Measurements from ENCODE around the gene PGM2L1. TPM values are rescaled to one million over a fixed set of nuclear protein-coding genes. Genes with fewer than 3 reads are reported as not detected.

The PGM2L1 gene
- polyA plus RNA-seq, 1 experiment = 0.97 TPM

DNA sequence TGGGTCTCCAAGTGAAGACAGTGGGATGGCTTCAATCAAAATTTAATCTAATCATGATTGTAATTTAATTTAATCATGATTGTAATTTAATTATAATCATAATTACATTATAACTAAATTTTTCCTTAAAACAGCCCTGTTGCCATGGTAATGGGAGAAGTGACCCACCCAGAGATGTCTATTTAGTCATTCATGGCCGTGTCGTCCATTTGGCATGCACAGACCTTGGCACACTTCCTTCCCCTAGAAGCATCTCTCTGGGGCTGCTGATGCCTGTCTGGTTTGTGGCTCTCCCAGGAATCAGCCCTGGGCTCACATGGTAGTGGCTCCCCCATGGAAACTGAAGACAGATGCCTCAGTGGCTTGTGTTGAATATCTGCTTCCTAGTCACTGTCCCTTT is 113.8 kb downstream of the PGM2L1 start:
- Histone ChIP-seq H3K4me3 (ENCODE audit: low read depth, low read length) (no peak overlapping the region), H3K27me3 (ENCODE audit: control insufficient read depth, insufficient read depth, low read length) (no peaks in the 10 kb centered on the region), H3K36me3 (ENCODE audit: control insufficient read depth, insufficient read depth, low read length) (no peaks in the 10 kb centered on the region)
- no peak for DNase-seq (ENCODE audit: low read depth)
- POLR2A ChIA-PET = no interaction called here
- TF ChIP-seq, protein P1, sequence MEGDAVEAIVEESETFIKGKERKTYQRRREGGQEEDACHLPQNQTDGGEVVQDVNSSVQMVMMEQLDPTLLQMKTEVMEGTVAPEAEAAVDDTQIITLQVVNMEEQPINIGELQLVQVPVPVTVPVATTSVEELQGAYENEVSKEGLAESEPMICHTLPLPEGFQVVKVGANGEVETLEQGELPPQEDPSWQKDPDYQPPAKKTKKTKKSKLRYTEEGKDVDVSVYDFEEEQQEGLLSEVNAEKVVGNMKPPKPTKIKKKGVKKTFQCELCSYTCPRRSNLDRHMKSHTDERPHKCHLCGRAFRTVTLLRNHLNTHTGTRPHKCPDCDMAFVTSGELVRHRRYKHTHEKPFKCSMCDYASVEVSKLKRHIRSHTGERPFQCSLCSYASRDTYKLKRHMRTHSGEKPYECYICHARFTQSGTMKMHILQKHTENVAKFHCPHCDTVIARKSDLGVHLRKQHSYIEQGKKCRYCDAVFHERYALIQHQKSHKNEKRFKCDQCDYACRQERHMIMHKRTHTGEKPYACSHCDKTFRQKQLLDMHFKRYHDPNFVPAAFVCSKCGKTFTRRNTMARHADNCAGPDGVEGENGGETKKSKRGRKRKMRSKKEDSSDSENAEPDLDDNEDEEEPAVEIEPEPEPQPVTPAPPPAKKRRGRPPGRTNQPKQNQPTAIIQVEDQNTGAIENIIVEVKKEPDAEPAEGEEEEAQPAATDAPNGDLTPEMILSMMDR (IDR thresholded peaks at IDR 0.05; ENCODE audit: insufficient read depth, low read depth, low read length) = no peak
- CTCF ChIA-PET = interaction anchor here (2.1 kb wide), 1 partner anchor 15 kb away, joined by 5 read pairs; no protein-coding TSS in a partner anchor

DNA sequence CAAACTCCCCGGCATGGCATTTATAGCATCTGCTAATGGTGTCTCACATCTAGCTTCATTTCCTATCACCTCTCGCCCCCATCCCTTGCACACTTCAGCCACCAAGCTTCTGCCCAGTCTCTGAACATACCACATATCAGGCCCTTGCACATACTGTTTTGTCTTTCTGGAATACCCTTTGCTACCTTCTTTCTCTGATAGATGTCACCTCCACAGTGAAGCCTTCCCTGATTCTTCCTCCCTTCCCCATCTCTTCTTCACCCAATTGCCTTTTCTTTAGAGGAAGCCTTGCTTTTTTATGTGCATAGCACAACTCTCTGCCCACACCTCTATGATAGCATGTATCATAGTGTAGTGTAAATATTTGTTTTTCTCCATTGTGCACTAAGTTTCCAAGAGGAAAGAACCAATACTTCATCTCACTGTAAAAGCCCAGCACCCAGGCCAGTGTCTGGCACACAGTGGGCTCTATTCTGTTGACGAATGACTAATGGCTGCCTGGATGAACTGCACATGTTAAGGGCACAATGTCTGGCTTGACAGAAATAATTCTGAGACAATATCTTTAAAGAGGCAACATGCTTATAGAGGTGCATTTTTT is 114.6 kb downstream of the PGM2L1 start:
- DNase-seq (ENCODE audit: low read depth) = no peak
- Histone ChIP-seq H3K4me3 (ENCODE audit: low read depth, low read length) (no peak overlapping the region), H3K27me3 (ENCODE audit: control insufficient read depth, insufficient read depth, low read length) (no peaks in the 10 kb centered on the region), H3K36me3 (ENCODE audit: control insufficient read depth, insufficient read depth, low read length) (no peaks in the 10 kb centered on the region)
- POLR2A ChIA-PET = no interaction called here
- CTCF ChIA-PET = interaction anchor here (2.1 kb wide), 1 partner anchor 14 kb away, joined by 5 read pairs; no protein-coding TSS in a partner anchor
- TF ChIP-seq, protein P1 (IDR thresholded peaks at IDR 0.05; ENCODE audit: insufficient read depth, low read depth, low read length) = no peak

DNA sequence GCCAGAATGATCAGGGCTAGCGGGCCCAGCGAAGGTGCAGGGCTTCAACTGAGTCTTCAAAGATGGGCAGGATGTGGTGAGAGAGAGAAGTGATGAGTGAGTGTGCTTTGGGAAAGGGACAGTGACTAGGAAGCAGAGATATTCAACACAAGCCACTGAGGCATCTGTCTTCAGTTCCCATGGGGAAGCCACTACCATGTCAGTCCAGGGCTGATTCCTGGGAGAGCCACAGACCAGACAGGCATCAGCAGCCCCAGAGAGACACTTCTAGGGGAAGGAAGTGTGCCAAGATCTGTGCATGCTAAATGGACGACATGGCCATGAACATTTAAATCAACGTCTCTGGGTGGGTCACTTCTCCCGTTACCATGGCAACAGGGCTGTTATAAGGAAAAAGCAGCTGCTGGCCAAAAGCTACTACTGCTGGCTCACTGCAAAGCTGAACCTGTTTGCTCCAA is 115.3 kb downstream of the PGM2L1 start:
- DNase-seq (ENCODE audit: low read depth) = no peak
- Histone ChIP-seq H3K27me3 (ENCODE audit: control insufficient read depth, insufficient read depth, low read length) (no peaks in the 10 kb centered on the region), H3K4me3 (ENCODE audit: low read depth, low read length) (no peak overlapping the region), H3K36me3 (ENCODE audit: control insufficient read depth, insufficient read depth, low read length) (no peaks in the 10 kb centered on the region)
- TF ChIP-seq, protein P1 (IDR thresholded peaks at IDR 0.05; ENCODE audit: insufficient read depth, low read depth, low read length) = no peak
- ChIA-PET POLR2A (no interaction called here), CTCF (interaction anchor here (1.1 to 2.1 kb wide), 2 partner anchors 13 to 18 kb away, joined by 3 to 5 read pairs; no protein-coding TSS in a partner anchor)

DNA sequence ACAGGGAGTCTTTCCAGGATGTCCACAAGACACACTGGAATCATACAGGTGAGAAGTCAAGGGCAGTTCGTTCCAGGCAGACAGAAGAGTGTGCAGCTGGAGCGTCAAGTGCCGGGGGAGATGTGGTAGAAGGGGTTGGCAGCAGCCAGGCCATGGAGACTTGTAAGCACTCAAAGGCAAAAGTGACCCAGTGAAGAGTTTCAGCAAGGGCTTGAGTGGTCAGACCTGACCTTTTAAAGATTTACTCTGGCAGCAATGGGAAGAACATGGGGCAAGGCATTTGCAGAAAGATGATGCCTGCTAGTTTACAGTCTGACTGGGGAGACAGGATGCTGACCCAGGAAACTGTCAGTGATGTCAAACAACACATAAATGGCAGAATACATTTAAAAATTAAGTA is 115.8 kb downstream of the PGM2L1 start:
- Histone ChIP-seq H3K27me3 (ENCODE audit: control insufficient read depth, insufficient read depth, low read length) (no peaks in the 10 kb centered on the region), H3K36me3 (ENCODE audit: control insufficient read depth, insufficient read depth, low read length) (no peaks in the 10 kb centered on the region), H3K4me3 (ENCODE audit: low read depth, low read length) (no peak overlapping the region)
- no peak for DNase-seq (ENCODE audit: low read depth)
- ChIA-PET CTCF (interaction anchor here (1.1 to 2.1 kb wide), 2 partner anchors 13 to 19 kb away, joined by 3 to 5 read pairs; no protein-coding TSS in a partner anchor), POLR2A (no interaction called here)
- TF ChIP-seq, protein P1 (IDR thresholded peaks at IDR 0.05; ENCODE audit: insufficient read depth, low read depth, low read length) = no peak

DNA sequence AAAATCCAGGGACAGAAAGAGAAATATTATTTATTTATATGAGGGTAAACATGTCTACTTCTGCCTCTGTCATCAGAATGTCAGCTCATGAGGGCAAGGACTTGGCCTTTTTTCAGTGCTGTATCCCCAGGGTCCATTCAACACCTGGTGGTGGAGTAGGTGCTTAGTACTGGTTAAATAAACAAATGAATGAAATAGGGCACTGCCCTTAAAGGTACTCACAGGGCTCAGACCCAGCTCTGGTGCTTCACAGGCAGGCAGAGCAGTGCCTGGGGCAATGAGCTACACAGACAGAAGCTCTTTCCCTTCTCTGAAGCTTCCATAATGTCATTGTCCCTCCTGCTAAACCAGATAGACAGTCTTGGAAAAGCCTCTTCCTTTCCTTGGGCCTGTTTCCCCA is 117.7 kb downstream of the PGM2L1 start:
- CTCF ChIA-PET = no interaction called here

More for the DNA sequence above, 117.7 kb downstream of the PGM2L1 start:
- TF ChIP-seq, protein P1 (IDR thresholded peaks at IDR 0.05; ENCODE audit: insufficient read depth, low read depth, low read length) = no peak
- no peaks in the 10 kb centered on the region for H3K27me3 ChIP-seq (ENCODE audit: control insufficient read depth, insufficient read depth, low read length)
- POLR2A ChIA-PET = no interaction called here
- DNase-seq (ENCODE audit: low read depth) = no peak
- no peak overlapping the region for H3K4me3 ChIP-seq (ENCODE audit: low read depth, low read length)
- no peaks in the 10 kb centered on the region for H3K36me3 ChIP-seq (ENCODE audit: control insufficient read depth, insufficient read depth, low read length)

Small RNA genes within 50 kb of the gene (small RNA-seq; reads per million reads assigned to genes)
- not detected for gene MIR548AL (ENCODE audit: insufficient read length, low read depth, low replicate concordance)

Other genes with a start within 250 kb of the PGM2L1 start
- 10.3 and 11.2 TPM in 2 replicates for gene C2CD3, start 227.4 kb downstream of the PGM2L1 start, polyA plus RNA-seq (2011; rRNA removed)
- gene PPME1, start 227.1 kb downstream of the PGM2L1 start, polyA plus RNA-seq (2011; rRNA removed) = 93.8 and 133 TPM in 2 replicates
- gene P4HA3, start 86.8 kb downstream of the PGM2L1 start, polyA plus RNA-seq (2011; rRNA removed) = 13.5 and 14.1 TPM in 2 replicates
- gene KCNE3, start 69.1 kb upstream of the PGM2L1 start, polyA plus RNA-seq (2011; rRNA removed) = 0.72 and 0.94 TPM in 2 replicates
- gene LIPT2, start 95.3 kb upstream of the PGM2L1 start, polyA plus RNA-seq (2011; rRNA removed) = 2.5 and 2.6 TPM in 2 replicates
- gene POLD3, start 194.1 kb upstream of the PGM2L1 start, polyA plus RNA-seq (2011; rRNA removed) = 11.4 and 12.6 TPM in 2 replicates